Measurements from ENCODE around the gene FCGR2B.
A peak's percentile ranks its signal among the peaks of the same experiment; 100 is the strongest.
"Not testable (repeated sequence)": the region's sequence is repeated elsewhere in the genome, so short reads cannot be mapped to it uniquely, and the experiment has no call there.

Gene FCGR2B

GRCh38 chr1:161662684-161663339 lies at the start of gene FCGR2B:
Gene FCGR2B (plus strand): TSS chr1:161663143. CDS start chr1:161663242, 99 bp downstream.
- DNase-seq (ENCODE audit: low spot score); FAIRE-seq: not testable (repeated sequence)

DNA sequence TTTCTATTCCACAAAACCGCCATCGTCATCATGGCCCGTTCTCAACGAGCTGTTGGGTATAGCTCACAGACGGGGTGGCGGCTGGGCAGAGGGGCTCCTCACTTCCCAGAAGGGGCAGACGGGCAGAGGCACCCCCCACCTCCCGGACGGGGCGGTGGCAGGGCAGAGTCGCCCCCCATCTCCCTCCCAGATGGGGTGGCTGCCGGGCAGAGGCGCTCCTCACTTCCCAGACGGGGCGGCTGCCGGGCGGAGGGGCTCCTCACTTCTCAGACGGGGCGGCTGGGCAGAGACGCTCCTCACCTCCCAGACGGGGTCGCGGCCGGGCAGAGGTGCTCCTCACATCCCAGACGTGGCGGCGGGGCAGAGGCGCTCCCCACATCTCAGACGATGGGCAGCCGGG lies 46.5 kb upstream of the FCGR2B start:
- DNase-seq (ENCODE audit: low spot score); FAIRE-seq: not testable (repeated sequence)

DNA sequence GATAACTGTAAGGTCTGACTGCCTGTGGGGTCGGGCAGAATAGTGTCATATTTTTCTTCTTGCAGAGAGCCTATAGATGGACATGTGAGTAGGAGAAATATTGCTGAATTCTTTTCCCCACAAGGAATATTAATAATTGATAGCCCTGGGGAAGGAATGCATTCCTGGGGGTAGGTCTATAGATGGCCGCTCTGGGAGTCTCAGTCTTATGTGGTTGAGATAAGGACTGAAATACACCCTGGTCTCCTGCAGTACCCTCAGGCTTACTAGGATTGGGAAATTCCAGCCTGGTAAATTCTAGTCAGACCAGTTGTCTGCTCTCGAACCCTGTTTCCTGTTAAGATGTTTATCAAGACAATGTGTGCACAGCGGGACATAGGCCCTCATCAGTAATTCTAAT lies 44.4 kb upstream of the FCGR2B start:
- DNase-seq (ENCODE audit: low spot score); FAIRE-seq: not testable (repeated sequence)

DNA sequence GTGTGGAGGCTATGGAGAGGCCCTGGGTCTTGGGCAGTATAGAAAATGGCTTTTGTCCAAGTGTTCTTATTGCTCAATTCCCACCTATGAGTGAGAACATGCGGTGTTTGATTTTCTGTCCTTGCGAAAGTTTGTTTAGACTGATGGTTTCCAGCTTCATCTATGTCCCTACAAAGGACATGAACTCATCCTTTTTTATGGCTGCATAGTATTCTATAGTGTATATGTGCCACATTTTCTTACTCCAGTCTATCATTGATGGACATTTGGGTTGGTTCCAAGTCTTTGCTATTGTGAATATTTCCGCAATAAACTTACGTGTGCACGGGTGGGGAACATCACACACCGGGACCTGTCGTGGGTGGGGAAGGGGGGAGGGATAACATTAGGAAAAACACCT lies 42.5 kb upstream of the FCGR2B start:
- DNase-seq (ENCODE audit: low spot score); FAIRE-seq: not testable (repeated sequence)

DNA sequence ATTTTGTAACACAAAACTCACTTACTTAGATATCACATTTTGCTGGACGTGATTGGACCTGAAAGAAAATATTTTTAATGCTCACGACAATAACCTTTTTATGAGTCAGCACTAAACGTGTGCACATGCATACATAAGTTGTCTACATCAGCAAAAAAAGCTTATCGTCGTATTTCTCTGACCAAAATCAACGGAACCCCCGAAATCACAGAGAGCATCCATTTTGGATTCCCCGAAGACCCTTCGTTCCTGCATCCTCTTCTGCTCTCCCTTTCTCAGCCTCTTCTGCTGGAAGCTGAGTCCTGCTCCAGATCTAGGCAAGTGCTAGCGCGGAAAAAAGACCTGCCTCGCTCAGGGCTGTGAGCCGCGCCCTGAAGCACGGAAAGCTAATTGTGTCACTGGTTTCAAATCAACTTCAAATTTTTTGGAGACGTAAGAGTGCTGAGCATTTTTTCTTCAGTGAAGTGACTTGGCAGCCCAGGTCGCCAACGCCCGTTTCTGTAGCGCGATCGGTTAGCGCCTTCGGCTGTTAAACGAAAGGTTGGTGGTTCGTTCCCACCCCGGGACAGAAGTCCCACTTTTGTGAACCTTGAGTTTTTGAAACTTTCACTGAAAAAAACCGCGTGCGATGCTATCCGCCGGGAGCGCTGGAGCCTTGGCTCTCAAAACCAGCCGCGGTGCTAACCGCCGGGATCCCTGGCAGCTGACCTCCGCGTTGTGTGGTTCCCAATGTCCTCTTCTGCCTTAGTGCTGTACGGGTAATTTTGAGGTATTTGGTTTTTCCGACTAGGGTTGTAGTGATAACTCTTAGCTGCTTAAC lies 41.6 kb upstream of the FCGR2B start:
- not testable (repeated sequence) for FAIRE-seq
- DNase-seq (ENCODE audit: low spot score), result peak; percentile 43

GRCh38 chr1:161622054-161622453 lies 40.9 kb upstream of the FCGR2B start:
- not testable (repeated sequence) for FAIRE-seq; DNase-seq (ENCODE audit: low spot score)

- not testable (repeated sequence) for FAIRE-seq; DNase-seq (ENCODE audit: low spot score)
Measured at GRCh38 chr1:161623401-161624051, 39.4 kb upstream of the FCGR2B start.

- not testable (repeated sequence) for DNase-seq (ENCODE audit: low spot score); FAIRE-seq
Measured at GRCh38 chr1:161624605-161625004, 38.3 kb upstream of the FCGR2B start.

- DNase-seq (ENCODE audit: low spot score); FAIRE-seq: not testable (repeated sequence)
Measured at GRCh38 chr1:161626445-161627146, 36.3 kb upstream of the FCGR2B start.

GRCh38 chr1:161630128-161630742 lies 32.7 kb upstream of the FCGR2B start:
- not testable (repeated sequence) for DNase-seq (ENCODE audit: low spot score); FAIRE-seq

DNA sequence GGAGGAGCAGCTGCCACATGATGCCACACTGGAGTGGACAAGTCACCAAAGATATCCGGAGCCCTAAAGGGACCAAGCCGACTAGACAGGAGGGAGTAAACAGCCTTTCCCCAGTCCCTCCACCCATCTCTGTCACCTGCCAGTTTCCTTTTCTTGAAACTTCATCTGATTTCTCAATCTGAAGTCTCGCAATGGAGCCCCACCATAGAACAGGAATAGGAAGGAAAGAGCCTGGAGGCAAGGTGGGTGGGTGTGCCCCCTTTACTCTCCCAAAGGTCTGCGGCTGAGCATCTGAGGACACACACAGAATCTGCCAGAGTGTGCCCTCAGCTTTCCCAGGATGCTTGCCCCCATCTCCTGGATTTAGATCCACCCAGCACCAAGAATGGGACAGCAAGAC lies 31.9 kb upstream of the FCGR2B start, which contains the start of gene FCGR3B:
Gene FCGR3B, minus strand, starts transcription at position 101 of the 400 bp plus-strand sequence. Its CDS starts 82 bp downstream, at position 19.
- FAIRE-seq, result no peak
- no peak for DNase-seq (ENCODE audit: low spot score)

GRCh38 chr1:161634993-161635392 lies 27.9 kb upstream of the FCGR2B start:
- not testable (repeated sequence) for FAIRE-seq; DNase-seq (ENCODE audit: low spot score)

DNA sequence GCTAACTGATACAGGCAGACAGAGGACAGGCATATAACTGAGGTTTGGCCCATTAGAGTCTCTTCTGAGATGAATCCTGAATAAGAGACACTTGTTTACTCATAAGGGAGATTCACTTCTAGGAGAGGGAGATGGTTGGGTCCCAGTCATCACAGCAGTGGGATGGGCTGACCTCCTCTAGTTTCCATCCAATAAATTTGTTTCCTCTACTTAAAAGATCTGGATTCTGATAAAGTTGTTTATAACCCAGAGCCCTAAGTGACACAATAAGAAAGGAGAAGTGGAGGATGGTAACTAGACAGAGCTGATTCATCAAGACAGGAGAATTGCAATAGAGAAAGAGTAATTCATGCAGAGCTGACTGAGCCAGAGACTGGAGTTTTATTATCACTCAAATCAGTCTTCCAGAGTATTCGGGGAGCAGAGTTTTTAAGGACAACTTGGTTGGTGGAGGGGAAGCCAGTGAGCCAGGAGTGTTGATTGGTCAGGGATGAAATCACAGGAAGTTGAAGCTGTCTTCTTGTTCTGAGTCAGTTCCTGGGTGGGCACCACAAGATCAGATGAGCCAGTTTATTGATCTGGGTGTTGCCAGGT lies 26.7 kb upstream of the FCGR2B start:
- not testable (repeated sequence) for DNase-seq (ENCODE audit: low spot score); FAIRE-seq

- DNase-seq (ENCODE audit: low spot score); FAIRE-seq: not testable (repeated sequence)
Measured at GRCh38 chr1:161636976-161637375, 26.0 kb upstream of the FCGR2B start.

GRCh38 chr1:161638251-161638993 lies 24.5 kb upstream of the FCGR2B start:
- not testable (repeated sequence) for FAIRE-seq; DNase-seq (ENCODE audit: low spot score)

- DNase-seq (ENCODE audit: low spot score); FAIRE-seq: not testable (repeated sequence)
Measured at GRCh38 chr1:161639203-161639602, 23.7 kb upstream of the FCGR2B start.

- not testable (repeated sequence) for DNase-seq (ENCODE audit: low spot score); FAIRE-seq
Measured at GRCh38 chr1:161642697-161643096, 20.2 kb upstream of the FCGR2B start.

GRCh38 chr1:161643481-161644208 lies 19.3 kb upstream of the FCGR2B start:
- not testable (repeated sequence) for FAIRE-seq

More at GRCh38 chr1:161643481-161644208, 19.3 kb upstream of the FCGR2B start:
- not testable (repeated sequence) for DNase-seq (ENCODE audit: low spot score)

Data from urothelium cell line (cell line).